ENCODE data around the gene ATP10B.
"Not testable (repeated sequence)": the region's sequence is repeated elsewhere in the genome, so short reads cannot be mapped to it uniquely, and the experiment has no call there.

Gene ATP10B

GRCh38 chr5:160833806-160834205 lies 18.2 kb downstream of the ATP10B start:
- in situ Hi-C loops (cut with HindIII; ENCODE audit: low sequenced_read_pairs): no loop called here

DNA sequence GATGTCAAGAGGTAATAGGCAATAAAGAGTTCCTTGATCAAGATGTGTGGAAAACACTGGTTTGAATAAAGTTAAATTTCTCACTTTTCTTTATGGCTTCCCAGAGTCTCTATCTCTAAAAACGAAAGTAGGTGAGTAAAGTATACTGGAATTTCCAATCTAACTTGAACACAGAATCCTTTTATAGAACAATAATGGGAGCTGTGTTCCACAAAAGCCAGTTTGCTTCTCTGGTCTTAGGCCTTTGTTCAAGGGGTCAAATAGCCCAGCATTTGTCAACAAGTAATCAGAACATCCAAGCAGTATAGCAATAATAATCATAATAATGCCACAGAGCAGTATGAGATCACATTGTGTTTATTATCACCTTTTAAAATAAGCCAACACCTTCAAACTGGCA lies 20.2 kb downstream of the ATP10B start:
- in situ Hi-C loops (cut with HindIII; ENCODE audit: low sequenced_read_pairs): no loop called here

DNA sequence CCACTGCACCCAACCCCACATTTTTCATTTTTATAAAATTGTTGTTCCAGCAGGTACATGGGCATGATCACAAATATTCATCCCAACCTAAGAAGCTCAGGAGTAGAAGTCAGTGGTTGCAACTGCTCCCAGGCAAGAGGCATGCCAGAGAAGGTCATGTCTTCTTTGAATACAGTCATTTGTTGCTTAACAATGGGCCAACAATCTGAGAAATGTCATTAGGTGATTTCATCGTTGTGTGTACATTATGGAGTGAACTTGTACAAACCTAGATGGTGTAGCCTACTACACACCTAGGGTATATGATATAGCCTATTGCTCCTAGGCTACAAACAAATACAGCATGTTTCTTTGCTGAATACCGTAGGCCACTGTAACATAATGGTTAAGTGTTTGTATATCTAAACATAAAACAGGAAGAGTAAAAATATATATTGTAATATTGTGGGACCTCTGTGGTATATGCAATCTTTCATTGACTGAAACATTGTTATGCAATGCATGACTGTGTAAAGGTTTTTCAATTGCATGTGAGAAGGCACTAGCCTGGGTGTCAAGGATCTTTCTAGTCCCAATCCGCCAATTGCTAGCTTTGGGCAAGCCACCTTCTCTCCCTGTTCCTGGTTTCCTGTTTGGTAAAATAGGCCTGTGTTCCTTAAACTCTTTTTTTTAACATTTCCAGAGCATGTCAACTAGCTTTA lies 27.6 kb downstream of the ATP10B start:
- in situ Hi-C loops (cut with HindIII; ENCODE audit: low sequenced_read_pairs): no loop called here

GRCh38 chr5:160812996-160813395 lies 39.0 kb downstream of the ATP10B start:
- in situ Hi-C loops (cut with HindIII; ENCODE audit: low sequenced_read_pairs): not testable (repeated sequence)

DNA sequence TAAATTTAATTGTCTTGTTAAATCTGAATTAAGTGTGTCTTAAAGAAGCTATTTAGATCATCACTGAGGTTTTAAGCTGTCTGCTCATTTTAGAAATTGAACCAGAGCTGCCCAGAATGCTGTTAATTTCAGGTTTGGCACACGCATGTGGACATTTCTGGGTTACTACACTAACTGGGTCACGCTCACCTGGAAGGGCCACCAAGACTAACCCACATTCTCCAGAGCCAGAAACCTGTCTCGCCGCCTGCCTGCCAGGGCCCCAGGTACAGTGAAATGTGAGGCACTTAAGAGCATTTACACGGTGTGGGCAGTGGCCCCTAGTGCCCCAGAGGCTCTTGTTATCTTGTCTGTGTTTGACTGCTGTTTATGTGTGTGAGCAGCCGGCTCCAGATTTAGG lies 46.6 kb downstream of the ATP10B start:
- in situ Hi-C loops (cut with HindIII; ENCODE audit: low sequenced_read_pairs): no loop called here

GRCh38 chr5:160802592-160802991 lies 49.4 kb downstream of the ATP10B start:
- in situ Hi-C loops (cut with HindIII; ENCODE audit: low sequenced_read_pairs): no loop called here

DNA sequence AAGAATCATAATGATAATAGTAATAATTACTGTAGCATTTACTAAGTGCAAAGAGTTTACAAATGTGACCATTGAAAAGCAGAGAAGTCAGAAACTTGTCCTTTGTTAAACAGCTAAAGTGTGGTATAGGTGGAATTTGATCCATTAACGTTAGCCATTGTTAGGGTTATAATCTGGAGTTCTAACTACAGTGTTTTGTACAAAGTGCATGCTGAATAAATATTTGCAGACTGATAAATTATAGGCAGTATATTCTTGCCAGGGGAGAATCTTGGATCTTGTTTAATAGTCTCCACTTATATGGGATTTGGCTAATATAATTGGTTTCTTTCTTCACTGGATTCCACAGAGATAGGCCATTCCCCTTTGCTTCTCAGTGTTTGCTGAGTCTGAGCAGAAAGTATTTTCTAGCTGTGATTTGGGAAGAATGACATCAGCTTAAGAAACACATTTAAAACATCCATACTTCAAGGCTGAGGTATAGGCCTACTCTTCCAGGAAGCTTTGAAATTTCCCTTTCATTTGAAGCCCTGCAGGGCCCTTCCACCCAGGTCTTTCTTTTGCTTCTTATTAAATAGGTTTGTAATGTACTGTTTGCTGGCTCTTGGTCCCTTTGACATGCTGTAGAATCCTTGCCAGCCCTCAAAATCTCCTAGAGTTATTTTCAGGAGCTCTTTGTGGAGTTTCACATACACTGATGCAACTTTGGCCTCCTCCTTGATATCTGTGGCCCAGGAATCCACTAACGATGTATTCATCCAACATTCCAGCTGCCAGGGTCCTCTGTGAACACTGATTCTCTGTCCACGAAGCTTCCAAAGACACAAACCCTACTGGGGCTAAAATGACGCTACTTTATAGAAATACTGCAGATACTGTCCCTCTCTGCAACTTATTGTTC lies 51.4 kb downstream of the ATP10B start:
- in situ Hi-C loops (cut with HindIII; ENCODE audit: low sequenced_read_pairs): no loop called here

- in situ Hi-C loops (cut with HindIII; ENCODE audit: low sequenced_read_pairs): no loop called here
Observed at GRCh38 chr5:160799184-160799583, 52.8 kb downstream of the ATP10B start.

GRCh38 chr5:160797020-160797419 lies 55.0 kb downstream of the ATP10B start:
- in situ Hi-C loops (cut with HindIII; ENCODE audit: low sequenced_read_pairs): no loop called here

- in situ Hi-C loops (cut with HindIII; ENCODE audit: low sequenced_read_pairs): no loop called here
Observed at GRCh38 chr5:160793530-160793899, 58.5 kb downstream of the ATP10B start.

DNA sequence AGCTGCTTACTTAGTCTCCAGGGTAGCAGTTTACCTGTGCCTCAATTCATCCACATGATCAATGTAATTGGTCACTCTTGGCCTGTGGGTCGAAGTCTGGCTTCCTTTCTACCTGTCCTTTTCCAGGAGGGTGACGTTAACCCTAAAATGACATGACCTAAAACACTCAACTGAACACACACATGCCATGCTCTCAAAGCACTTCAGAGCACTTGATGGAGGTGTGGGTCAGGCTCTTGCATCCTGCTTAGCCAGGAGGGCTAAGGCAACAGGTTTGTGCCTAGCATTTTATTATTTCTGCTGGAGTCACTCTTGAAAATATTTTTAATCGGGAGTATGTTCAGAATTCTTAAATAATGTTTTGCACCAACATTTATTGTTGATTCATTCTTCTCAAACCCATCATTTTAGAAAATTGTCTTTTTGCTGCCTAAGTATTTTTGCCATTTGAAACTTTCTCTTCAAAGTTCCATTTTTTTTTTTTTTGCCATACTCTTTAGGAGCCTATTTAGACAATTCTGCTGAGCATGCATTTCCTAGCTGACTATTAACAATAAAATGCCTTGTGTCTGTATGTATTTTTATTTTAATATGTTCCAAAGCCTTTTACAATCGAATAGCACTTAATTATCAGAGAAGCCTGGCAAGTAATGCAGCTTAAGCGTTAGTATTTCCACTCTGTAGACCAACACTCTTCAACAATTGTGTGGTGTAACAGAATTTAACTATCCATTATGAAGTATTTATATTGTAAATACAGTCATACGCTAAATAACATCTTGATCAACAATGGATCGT lies 59.1 kb downstream of the ATP10B start:
- in situ Hi-C loops (cut with HindIII; ENCODE audit: low sequenced_read_pairs): no loop called here

- in situ Hi-C loops (cut with HindIII; ENCODE audit: low sequenced_read_pairs): no loop called here
Observed at GRCh38 chr5:160792281-160792680, 59.7 kb downstream of the ATP10B start.

DNA sequence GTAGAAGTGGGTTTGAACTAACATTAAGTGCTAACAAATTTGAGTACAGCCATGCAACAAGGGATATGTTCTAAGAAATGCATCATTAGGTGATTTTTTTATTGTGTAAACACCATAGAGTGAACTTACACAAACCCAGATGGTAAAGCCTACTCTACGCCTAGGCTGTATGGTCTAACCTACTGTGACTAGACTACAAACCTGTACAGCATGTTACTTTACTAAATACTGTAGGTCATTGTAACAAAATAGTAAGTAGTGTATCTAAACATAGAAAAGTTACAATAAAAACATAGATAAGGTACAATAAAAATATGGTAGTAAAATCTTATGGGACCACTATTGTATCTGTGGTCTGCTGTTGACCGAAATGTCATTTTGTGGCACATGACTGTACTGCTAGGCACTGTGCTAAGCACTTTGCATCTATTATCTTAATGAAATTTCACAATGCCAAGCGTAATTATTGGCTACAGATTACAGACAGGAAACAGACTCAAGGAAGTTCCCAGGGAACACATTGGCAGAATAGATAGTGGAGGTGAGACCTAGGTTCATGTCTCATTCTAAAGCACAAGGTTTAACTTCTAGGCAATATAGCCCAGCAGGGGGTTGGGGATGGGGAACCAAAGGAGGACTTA lies 62.7 kb downstream of the ATP10B start:
- in situ Hi-C loops (cut with HindIII; ENCODE audit: low sequenced_read_pairs): no loop called here

- in situ Hi-C loops (cut with HindIII; ENCODE audit: low sequenced_read_pairs): no loop called here
Observed at GRCh38 chr5:160788102-160788660, 63.8 kb downstream of the ATP10B start.

GRCh38 chr5:160787240-160787639 lies 64.8 kb downstream of the ATP10B start:
- in situ Hi-C loops (cut with HindIII; ENCODE audit: low sequenced_read_pairs): no loop called here

- in situ Hi-C loops (cut with HindIII; ENCODE audit: low sequenced_read_pairs): no loop called here
Observed at GRCh38 chr5:160774666-160775315, 77.2 kb downstream of the ATP10B start.

DNA sequence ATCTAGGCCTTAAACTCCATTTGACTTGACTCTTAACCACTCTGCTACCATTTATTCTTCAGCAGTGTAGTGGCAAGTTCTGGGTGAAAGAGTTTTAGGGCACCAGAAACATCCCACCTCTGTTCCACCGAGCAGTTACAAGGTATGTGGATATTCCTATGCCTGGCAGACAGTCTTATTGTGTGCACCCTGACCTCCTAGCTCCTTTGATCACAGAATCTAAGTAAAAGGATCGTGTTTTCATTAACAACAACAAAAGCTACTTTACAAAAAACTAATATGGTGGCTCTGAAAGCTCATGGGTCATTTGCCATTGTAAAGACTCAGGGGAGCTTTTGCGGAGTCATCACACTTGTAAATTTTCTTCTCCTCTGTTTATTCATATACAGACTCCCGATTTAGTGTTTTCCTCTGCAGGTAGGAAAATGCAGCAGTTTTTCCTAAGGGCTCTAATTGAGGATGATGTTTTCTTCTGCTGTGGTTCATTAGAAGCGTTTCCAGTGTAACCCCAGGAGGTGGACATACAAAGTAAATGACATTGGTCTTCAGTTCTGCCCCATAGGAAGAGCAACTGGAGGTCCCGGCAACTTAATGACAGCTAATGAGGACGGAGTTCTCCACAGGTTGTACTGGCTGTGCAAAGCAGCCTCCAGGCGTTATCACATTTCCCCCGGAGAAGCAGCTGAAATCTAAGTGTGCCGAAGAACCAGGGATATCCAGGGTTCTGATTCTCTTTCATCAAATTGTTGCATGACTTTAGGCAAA lies 78.2 kb downstream of the ATP10B start:
- in situ Hi-C loops (cut with HindIII; ENCODE audit: low sequenced_read_pairs): no loop called here

DNA sequence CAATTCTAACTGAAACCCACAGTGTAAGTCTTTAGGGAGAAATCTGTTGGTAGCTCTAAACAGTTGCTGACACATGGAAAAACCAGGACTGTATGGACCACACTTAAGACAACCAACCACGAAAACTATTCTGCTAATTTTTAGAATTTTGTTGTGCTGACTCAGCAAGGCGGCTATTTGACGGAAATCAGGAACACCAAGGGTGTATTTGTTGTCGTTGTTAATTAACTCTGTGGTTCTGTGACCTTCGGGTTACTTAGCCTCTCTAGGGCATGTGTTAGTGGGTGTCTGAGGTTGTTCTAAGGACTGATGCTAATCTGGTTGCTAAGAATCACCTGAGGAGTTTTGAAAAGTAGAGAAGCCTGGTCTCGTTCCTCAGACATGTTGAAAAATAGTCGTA lies 79.2 kb downstream of the ATP10B start:
- in situ Hi-C loops (cut with HindIII; ENCODE audit: low sequenced_read_pairs): no loop called here

GRCh38 chr5:160770718-160771117 lies 81.3 kb downstream of the ATP10B start:
- in situ Hi-C loops (cut with HindIII; ENCODE audit: low sequenced_read_pairs): no loop called here
